HG02623 (cell line): ENCODE results near the gene ERFE.
A peak's percentile ranks its signal among the peaks of the same experiment; 100 is the strongest.
"Not testable (repeated sequence)": the region's sequence is repeated elsewhere in the genome, so short reads cannot be mapped to it uniquely, and the experiment has no call there.

ENCODE experiments used
- ATAC-seq: cut with Tn5 transposase; IDR thresholded peaks from one replicate; pipeline ENCODE4 v1.9.1; 2021; ENCODE audit warnings: moderate library complexity; ENCODE audit not compliant: unreplicated experiment

The ERFE gene

DNA sequence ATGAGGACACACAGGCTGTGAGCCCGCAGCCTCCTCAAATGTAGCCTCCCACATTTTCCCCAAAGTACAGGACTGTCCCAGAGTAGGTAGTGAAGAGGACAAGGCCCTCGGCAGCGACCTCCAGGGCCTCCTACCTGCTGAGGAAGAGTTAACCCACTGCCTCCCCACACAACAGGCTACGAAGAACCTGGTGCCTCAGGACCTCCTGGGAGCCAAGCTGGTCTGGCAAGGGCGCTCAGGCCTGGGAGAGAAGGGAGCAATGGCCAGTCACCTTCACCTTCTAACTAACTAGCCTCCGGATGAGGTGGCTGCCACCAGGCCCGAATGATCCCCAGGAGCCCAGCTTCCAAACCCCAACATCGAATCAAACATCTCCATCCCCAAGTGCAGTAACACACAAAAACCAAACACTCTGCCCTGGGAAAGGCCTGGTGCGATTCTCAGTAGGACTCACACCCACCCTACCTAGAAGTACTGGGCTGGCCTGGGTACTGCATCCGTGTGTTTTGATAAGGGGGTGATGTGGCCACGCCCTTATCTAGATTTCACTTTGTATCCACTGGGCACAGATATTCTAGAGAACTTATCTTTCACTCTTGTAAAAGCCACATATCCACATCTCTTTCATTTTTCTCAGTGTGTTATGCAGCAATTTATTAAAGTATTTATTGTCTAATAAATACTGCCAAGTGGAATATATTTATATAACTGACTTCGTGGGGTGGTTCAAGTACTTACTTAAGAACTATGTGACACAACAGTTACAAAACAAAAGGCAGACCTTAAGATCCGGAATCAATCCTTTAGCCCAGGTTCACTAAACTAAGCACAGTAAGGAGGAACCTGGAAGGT lies 9.7 kb downstream of the ERFE start:
- ATAC-seq, result no peak

GRCh38 chr2:238169048-238169707 lies 10.4 kb downstream of the ERFE start:
- no peak for ATAC-seq

GRCh38 chr2:238169708-238170251 lies 11.0 kb downstream of the ERFE start:
- no peak for ATAC-seq

- no peak for ATAC-seq
Observed at GRCh38 chr2:238170386-238171071, 11.8 kb downstream of the ERFE start.

- not testable (repeated sequence) for ATAC-seq
Observed at GRCh38 chr2:238171072-238171431, 12.3 kb downstream of the ERFE start.

GRCh38 chr2:238171575-238172187 lies 12.9 kb downstream of the ERFE start:
- ATAC-seq, result no peak

- ATAC-seq, result no peak
Observed at GRCh38 chr2:238172439-238172838, 13.7 kb downstream of the ERFE start.

DNA sequence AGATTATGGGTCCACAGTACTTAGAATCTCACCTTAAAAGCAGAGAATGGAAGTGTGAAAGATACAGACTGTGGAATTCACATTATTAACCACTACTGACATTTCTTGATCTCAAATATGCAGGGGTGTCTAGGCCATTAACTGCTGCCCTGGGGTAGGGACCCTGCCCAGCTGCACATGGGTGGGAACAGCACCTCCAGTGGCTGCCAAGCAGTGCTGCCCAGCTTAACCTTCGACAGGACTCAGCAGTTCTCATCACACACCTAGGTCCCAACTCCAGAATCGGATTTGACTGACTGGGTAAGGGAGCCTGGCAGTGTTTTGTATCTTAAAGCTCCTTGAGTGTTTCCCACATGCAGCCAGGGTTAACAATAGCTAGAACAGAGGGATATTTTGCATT lies 14.9 kb downstream of the ERFE start:
- no peak for ATAC-seq

GRCh38 chr2:238174291-238174690 lies 15.5 kb downstream of the ERFE start:
- ATAC-seq, result no peak

DNA sequence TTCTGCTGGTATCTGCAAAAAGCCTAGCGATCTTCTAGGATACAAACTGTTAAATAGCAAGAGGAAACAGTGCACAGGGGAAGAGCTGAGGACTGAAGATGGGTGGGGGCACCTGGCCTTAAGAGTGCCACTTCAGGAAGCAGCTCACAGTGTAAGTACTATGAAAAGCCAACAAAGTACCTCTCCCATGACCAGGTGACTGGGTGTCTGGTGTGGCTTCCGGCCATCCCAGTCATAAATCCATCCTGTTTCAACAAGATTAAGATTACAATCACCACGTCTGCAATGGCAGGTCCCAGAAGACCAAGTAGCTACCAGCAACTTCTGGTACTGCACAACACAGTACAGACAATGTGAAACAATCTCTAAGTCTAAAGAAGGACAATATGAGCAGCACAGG lies 15.9 kb downstream of the ERFE start:
- ATAC-seq, result no peak

GRCh38 chr2:238176613-238177012 lies 17.8 kb downstream of the ERFE start:
- ATAC-seq, result no peak

DNA sequence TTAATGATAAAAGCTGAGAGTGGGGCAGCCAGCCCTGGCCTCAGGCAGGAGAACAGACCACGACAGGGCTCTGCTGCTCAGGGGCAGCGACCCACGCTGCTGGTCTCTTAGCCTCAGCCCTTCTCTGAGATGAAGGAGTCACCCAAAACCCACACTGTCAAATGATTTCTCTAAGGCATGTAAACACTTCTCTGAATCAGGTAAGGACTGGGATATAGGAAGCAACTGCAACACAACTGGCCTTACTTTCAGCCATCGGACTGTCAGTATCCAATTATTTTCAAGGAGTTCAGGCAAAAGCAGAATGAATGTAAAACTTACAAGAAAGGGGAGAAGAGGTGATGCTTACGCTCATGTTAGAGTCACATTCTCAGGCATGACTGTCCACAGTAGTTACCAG lies 21.8 kb downstream of the ERFE start:
- ATAC-seq, result no peak

- no peak for ATAC-seq
Observed at GRCh38 chr2:238182362-238182761, 23.6 kb downstream of the ERFE start.

GRCh38 chr2:238183821-238184220 lies 25.1 kb downstream of the ERFE start:
- no peak for ATAC-seq

GRCh38 chr2:238187618-238188548 lies 29.1 kb downstream of the ERFE start:
- ATAC-seq, result no peak

DNA sequence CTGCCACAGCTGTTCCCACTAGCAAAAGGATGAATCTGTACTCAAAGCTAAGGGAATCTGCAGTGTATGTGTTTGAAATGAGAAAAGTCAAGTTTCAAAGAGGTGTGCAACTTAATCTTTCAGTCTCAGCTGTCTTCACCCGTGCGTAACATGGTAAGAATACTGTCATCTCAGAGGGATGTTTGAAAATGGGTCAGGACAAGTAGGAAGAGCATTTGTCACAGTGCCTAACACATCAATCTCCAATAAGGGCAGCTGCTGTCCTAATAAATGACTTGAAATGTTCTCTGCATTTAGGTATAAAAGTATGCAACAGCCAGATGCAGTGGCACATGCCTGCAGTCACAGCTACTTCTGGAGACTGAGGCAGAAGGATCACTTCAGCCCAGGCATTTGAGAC lies 31.7 kb downstream of the ERFE start:
- no peak for ATAC-seq

- no peak for ATAC-seq
Observed at GRCh38 chr2:238202326-238203093, 43.7 kb downstream of the ERFE start.

- peak; percentile 94 for ATAC-seq
Observed at GRCh38 chr2:238203094-238203972, 44.6 kb downstream of the ERFE start, which contains the start of gene ILKAP. TSS of gene ILKAP (minus strand) at chr2:238203695. CDS start at chr2:238203553, 142 bp downstream.
